A673 (cell line): ENCODE measurements around the gene PLEKHA3. TPM values are rescaled to one million over a fixed set of nuclear protein-coding genes. Genes with fewer than 3 reads are reported as not detected.

Source experiments
- BruUV-seq: library from RNA; stranded (reverse); fragments of 400-500 nt; replicated peaks from 2 replicates; lab custom pipeline; 2021; lab: Mats Ljungman, UMichigan
- CTCF ChIA-PET: fragments of 300-600 bp; sonication (Branson Sonifier 250); formaldehyde crosslinking; loops from one replicate; lab custom pipeline; 2022; ENCODE audit warnings: antibody characterized with exemption; lab: Charles Lee
- POLR2A ChIA-PET: fragments of 300-600 bp; sonication (Branson Sonifier 250); formaldehyde crosslinking; loops from one replicate; lab custom pipeline; 2022; ENCODE audit warnings: antibody characterized with exemption; ENCODE audit not compliant: low non-redundant PET; lab: Charles Lee
- DNase-seq: peaks from one replicate; pipeline ENCODE4 v3.0.0-alpha.2; 2015; ENCODE audit warnings: low spot score
- H3K27ac ChIP-seq: fragments of 200-600 bp; sonication (generic); 2 replicates; pipeline ENCODE4 v1.5.1; 2016; ENCODE audit warnings: mixed run types, low read depth, mild to moderate bottlenecking, mixed read lengths, antibody characterized with exemption, low read length; ENCODE audit not compliant: poor library complexity, severe bottlenecking
- H3K27me3 ChIP-seq: fragments of 200-600 bp; sonication (generic); replicated peaks from 2 replicates; pipeline ENCODE4 v1.6.1; 2017; ENCODE audit warnings: mixed run types, low read depth, mild to moderate bottlenecking, mixed read lengths, antibody characterized with exemption, low read length; ENCODE audit not compliant: insufficient read depth, poor library complexity
- H3K36me3 ChIP-seq: fragments of 200-600 bp; sonication (generic); 2 replicates; pipeline ENCODE4 v1.6.1; 2016; ENCODE audit warnings: mixed run types, mild to moderate bottlenecking, mixed read lengths, antibody characterized with exemption, low read length; ENCODE audit not compliant: insufficient read depth, poor library complexity, severe bottlenecking
- H3K4me1 ChIP-seq: fragments of 200-600 bp; sonication (generic); 2 replicates; pipeline ENCODE4 v1.6.1; 2017; ENCODE audit warnings: mixed run types, mild to moderate bottlenecking, mixed read lengths, antibody characterized with exemption, low read length; ENCODE audit not compliant: insufficient read depth, poor library complexity, severe bottlenecking
- H3K4me3 ChIP-seq: fragments of 200-600 bp; sonication (generic); 2 replicates; pipeline ENCODE4 v1.5.1; 2016; ENCODE audit warnings: low read depth, mixed run types, mild to moderate bottlenecking, mixed read lengths, low read length; ENCODE audit not compliant: poor library complexity, severe bottlenecking
- H3K9me3 ChIP-seq: fragments of 200-600 bp; sonication (generic); 2 replicates; pipeline ENCODE4 v1.6.1; 2016; ENCODE audit warnings: mixed run types, low read depth, mild to moderate bottlenecking, mixed read lengths, antibody characterized with exemption, low read length; ENCODE audit not compliant: poor library complexity, severe bottlenecking
- CTCF ChIP-seq: fragments of 300-800, 200-600 bp; sonication (generic); conservative IDR thresholded peaks from 2 replicates; pipeline ENCODE4 v1.5.1; 2017; ENCODE audit warnings: low read depth, mild to moderate bottlenecking, antibody characterized with exemption, low read length, moderate library complexity, mixed read lengths
- EZH2 ChIP-seq: fragments of 200-600 bp; sonication (generic); IDR thresholded peaks from 2 replicates; pipeline ENCODE4 v1.6.1; 2017; ENCODE audit warnings: borderline replicate concordance, low read depth, mild to moderate bottlenecking, mixed read lengths, antibody characterized with exemption, low read length; ENCODE audit not compliant: poor library complexity, severe bottlenecking
- intact Hi-C: fragments of 100-400 bp; cut with micrococcal nuclease; formaldehyde crosslinking; loops from one replicate; pipeline ENCODE4 v1.10.0; 2022; ENCODE audit not compliant: unreplicated experiment
- total RNA-seq: library from RNA; stranded (reverse); gene quantifications from 2 replicates; pipeline ENCODE4 v1.2.3, GENCODE V29; 2021

PLEKHA3 gene
- total RNA-seq, 1 experiment from 2014 or later: 27.0 TPM

- CTCF ChIA-PET: no interaction called here
- peak overlapping the region; percentile 83 for H3K4me3 ChIP-seq
- H3K9me3 ChIP-seq: no peaks in the 10 kb centered on the region
- peaks cover 31% of the 10 kb centered on the region for H3K36me3 ChIP-seq
- POLR2A ChIA-PET: no interaction called here
- TF ChIP-seq CTCF (no peak), EZH2 (no peak)
- peak overlapping the region; percentile 97 for H3K27ac ChIP-seq
- intact Hi-C loops: no loop called here
- no peak for DNase-seq
- H3K27me3 ChIP-seq: no peaks in the 10 kb centered on the region
- H3K4me1 ChIP-seq: peaks cover 16% of the 10 kb centered on the region
- BruUV-seq: no TSS peak
Observed at GRCh38 chr2:178448968-178449661, 31.1 kb upstream of the PLEKHA3 start.

- no peaks in the 10 kb centered on the region for H3K27me3 ChIP-seq
- TSS peak; percentile 38 for BruUV-seq
- H3K4me3 ChIP-seq: peak overlapping the region; percentile 83
- ChIA-PET POLR2A (no interaction called here), CTCF (no interaction called here)
- H3K27ac ChIP-seq: peak overlapping the region; percentile 97
- H3K9me3 ChIP-seq: no peaks in the 10 kb centered on the region
- H3K36me3 ChIP-seq: peaks cover 25% of the 10 kb centered on the region
- DNase-seq: no peak
- TF ChIP-seq CTCF: no peak
- no peak for TF ChIP-seq EZH2
- intact Hi-C loops: no loop called here
- H3K4me1 ChIP-seq: peaks cover 16% of the 10 kb centered on the region
Observed at GRCh38 chr2:178449700-178450523, 30.3 kb upstream of the PLEKHA3 start.

GRCh38 chr2:178450524-178450773, 29.8 kb upstream of the PLEKHA3 start:
- ChIA-PET POLR2A (interaction anchor here (0.5 kb wide), 1 partner anchor 9 kb away, joined by 8 read pairs; no protein-coding TSS in a partner anchor), CTCF (interaction anchor here (0.9 kb wide), 1 partner anchor 37 kb away, joined by 3 read pairs; no protein-coding TSS in a partner anchor)
- DNase-seq: no peak
- TF ChIP-seq CTCF: no peak
- no peak for TF ChIP-seq EZH2
- Histone ChIP-seq H3K36me3 (peaks cover 19% of the 10 kb centered on the region), H3K27me3 (no peaks in the 10 kb centered on the region), H3K4me1 (peaks cover 16% of the 10 kb centered on the region), H3K27ac (peak overlapping the region; percentile 97), H3K9me3 (no peaks in the 10 kb centered on the region), H3K4me3 (peak overlapping the region; percentile 83)
- intact Hi-C loops: no loop called here
- no TSS peak for BruUV-seq
